H1 (cell line): ENCODE data around the gene SNRNP70.

Experiments used
- CBX5 ChIP-seq: fragments of 300-800, 300-1000 bp; sonication (generic); IDR thresholded peaks from 2 replicates; pipeline ENCODE4 v1.7.1; 2016; ENCODE audit warnings: antibody characterized with exemption, low read length, low read depth
- CREB1 ChIP-seq: IDR thresholded peaks from 2 replicates; pipeline ENCODE4 v1.6.1; 2012; ENCODE audit warnings: inconsistent platforms
- EZH2 ChIP-seq: fragments of 200-600 bp; sonication (generic); IDR thresholded peaks from 2 replicates; pipeline ENCODE4 v1.7.1; 2012; ENCODE audit warnings: low read depth, mild to moderate bottlenecking, moderate library complexity, low read length, inconsistent platforms; ENCODE audit not compliant: severe bottlenecking
- GABPA ChIP-seq: IDR thresholded peaks from 2 replicates; pipeline ENCODE4 v1.6.1; 2011; ENCODE audit warnings: mild to moderate bottlenecking, low read length, moderate library complexity, borderline replicate concordance; ENCODE audit not compliant: insufficient read depth
- PHF8 ChIP-seq: fragments of 200-600 bp; sonication (generic); conservative IDR thresholded peaks from 2 replicates; pipeline ENCODE4 v1.7.1; 2012; ENCODE audit warnings: low read depth, mild to moderate bottlenecking, inconsistent platforms, low read length, moderate library complexity
- POLR2A ChIP-seq, 2 experiments: IDR thresholded peaks; 1 replicate in 1 of 2; 2 replicates in 1 of 2; pipeline ENCODE4 v1.6.1; 2011; ENCODE audit warnings: low read depth in 2 of 2, low read length in 2 of 2, mild to moderate bottlenecking in 2 of 2; ENCODE audit errors: control extremely low read depth in 1 of 2
- SP2 ChIP-seq: IDR thresholded peaks from 2 replicates; pipeline ENCODE4 v1.6.1; 2012; ENCODE audit warnings: mild to moderate bottlenecking, low read length, inconsistent platforms
- TCF12 ChIP-seq: IDR thresholded peaks from 2 replicates; pipeline ENCODE4 v1.6.1; 2011; ENCODE audit warnings: low read depth, mild to moderate bottlenecking, low read length
- TEAD4 ChIP-seq: IDR thresholded peaks from 2 replicates; pipeline ENCODE4 v1.6.1; 2012; ENCODE audit warnings: low read depth, low read length, inconsistent platforms, mixed read lengths
- YY1 ChIP-seq: IDR thresholded peaks from 2 replicates; pipeline ENCODE4 v1.6.1; 2011; ENCODE audit warnings: low read depth, mild to moderate bottlenecking, low read length
- TF ChIP-seq, protein P1 (sequence below), 3 experiments: IDR thresholded peaks; 1 replicate in 2 of 3; 2 replicates in 1 of 3; pipeline versions ENCODE4 v1.5.1 to v1.6.1; 2011; ENCODE audit warnings: low read length in 3 of 3, mild to moderate bottlenecking in 3 of 3, inconsistent platforms in 2 of 3, low read depth in 1 of 3, moderate library complexity in 1 of 3; ENCODE audit not compliant: insufficient read depth in 1 of 3; ENCODE audit errors: control extremely low read depth in 1 of 3
- TF ChIP-seq, protein P2 (sequence below): IDR thresholded peaks from 2 replicates; pipeline ENCODE4 v1.6.1; 2011; ENCODE audit warnings: low read length, improper control_type of control experiment
- TF ChIP-seq, protein P3 (sequence below): IDR thresholded peaks from 2 replicates; pipeline ENCODE4 v1.6.1; 2011; ENCODE audit warnings: low read depth, mild to moderate bottlenecking, low read length; ENCODE audit not compliant: insufficient read depth

DNA sequence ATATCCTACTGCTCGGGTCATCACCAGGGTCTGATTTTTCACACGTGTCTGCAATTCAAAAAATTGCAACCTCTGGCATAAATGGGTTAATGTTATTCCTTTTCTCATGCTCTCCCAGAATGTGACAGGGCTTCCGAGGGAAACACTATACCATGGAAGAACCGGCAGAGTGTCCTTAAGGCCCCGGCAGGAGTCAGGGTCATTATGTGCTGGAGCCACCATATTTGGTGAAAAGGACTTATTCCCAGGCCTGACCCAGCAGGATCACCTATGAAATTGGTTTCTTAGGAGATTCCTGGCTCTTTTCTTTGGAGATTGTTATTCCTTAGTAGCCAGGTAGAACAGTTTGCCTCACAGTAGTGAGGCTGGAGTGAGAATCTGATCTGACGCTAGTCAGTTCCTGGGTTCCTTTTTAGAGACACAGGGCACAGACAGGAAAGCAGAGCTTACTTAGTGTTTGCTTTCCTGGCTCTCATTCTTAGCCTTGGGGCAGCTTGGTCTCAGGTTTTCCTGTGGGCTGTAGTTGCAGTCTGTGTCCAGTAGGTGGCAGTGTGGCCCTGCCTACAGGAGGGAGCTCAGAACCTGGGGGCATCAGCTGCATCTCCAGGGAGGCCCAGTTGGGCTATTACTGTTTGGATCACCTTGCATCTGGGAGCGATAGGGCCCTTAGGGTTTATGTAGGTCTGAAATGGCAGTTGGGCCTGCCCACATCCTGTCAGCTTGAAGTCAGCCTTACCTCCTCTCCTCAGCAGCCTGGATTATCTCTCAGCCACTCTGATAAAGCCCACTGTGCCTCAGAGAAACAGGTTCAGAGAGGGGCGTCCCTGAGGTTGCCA, 12.4 kb downstream of the SNRNP70 start:
- no peak for TF ChIP-seq TCF12
- TF ChIP-seq, protein P1, sequence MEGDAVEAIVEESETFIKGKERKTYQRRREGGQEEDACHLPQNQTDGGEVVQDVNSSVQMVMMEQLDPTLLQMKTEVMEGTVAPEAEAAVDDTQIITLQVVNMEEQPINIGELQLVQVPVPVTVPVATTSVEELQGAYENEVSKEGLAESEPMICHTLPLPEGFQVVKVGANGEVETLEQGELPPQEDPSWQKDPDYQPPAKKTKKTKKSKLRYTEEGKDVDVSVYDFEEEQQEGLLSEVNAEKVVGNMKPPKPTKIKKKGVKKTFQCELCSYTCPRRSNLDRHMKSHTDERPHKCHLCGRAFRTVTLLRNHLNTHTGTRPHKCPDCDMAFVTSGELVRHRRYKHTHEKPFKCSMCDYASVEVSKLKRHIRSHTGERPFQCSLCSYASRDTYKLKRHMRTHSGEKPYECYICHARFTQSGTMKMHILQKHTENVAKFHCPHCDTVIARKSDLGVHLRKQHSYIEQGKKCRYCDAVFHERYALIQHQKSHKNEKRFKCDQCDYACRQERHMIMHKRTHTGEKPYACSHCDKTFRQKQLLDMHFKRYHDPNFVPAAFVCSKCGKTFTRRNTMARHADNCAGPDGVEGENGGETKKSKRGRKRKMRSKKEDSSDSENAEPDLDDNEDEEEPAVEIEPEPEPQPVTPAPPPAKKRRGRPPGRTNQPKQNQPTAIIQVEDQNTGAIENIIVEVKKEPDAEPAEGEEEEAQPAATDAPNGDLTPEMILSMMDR (IDR thresholded peaks at IDR 0.05; ENCODE audit: control extremely low read depth in 1 of 3, insufficient read depth in 1 of 3, low read depth in 1 of 3, low read length in 3 of 3) = peak; percentile 95 to 99 (median 98)
- TF ChIP-seq PHF8 = no peak
- no peak for TF ChIP-seq YY1
- peak; percentile 22; the same call in 1 of the 2 replicates for TF ChIP-seq CREB1
- no peak for TF ChIP-seq TEAD4
- no peak for TF ChIP-seq EZH2
- TF ChIP-seq SP2 = no peak
- TF ChIP-seq POLR2A (IDR thresholded peaks at IDR 0.05; ENCODE audit: control extremely low read depth in 1 of 2, low read depth in 2 of 2, low read length in 2 of 2) = peak in 1 of 2 experiments; percentile 54; a peak in 2 of 3 replicates
- TF ChIP-seq GABPA = no peak
- TF ChIP-seq CBX5 = no peak
- TF ChIP-seq, protein P2, sequence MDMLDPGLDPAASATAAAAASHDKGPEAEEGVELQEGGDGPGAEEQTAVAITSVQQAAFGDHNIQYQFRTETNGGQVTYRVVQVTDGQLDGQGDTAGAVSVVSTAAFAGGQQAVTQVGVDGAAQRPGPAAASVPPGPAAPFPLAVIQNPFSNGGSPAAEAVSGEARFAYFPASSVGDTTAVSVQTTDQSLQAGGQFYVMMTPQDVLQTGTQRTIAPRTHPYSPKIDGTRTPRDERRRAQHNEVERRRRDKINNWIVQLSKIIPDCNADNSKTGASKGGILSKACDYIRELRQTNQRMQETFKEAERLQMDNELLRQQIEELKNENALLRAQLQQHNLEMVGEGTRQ = no peak
- TF ChIP-seq, protein P3, sequence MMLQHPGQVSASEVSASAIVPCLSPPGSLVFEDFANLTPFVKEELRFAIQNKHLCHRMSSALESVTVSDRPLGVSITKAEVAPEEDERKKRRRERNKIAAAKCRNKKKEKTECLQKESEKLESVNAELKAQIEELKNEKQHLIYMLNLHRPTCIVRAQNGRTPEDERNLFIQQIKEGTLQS = no peak
